A549 (cell line): Measurements from ENCODE around the gene CHTF18.

Experiments used
- BCL3 ChIP-seq: fragments of >200 bp; sonication (Bioruptor Twin); formaldehyde crosslinking; IDR thresholded peaks from 3 replicates; pipeline ENCODE4 v1.6.1; 2016
- CHD2 ChIP-seq: fragments of 150-350 bp; IDR thresholded peaks from 2 replicates; pipeline ENCODE4 v1.6.1; 2014; ENCODE audit warnings: low read length; ENCODE audit not compliant: partially characterized antibody
- EP300 ChIP-seq, 2 experiments: fragments of >200 bp; sonication (Bioruptor Twin); formaldehyde crosslinking; IDR thresholded peaks; 2 replicates in 1 of 2; 3 replicates in 1 of 2; pipeline ENCODE4 v1.6.1; 2016 to 2017
- FOSL2 ChIP-seq, 2 experiments: fragments of 450-650 bp in 1 of 2; fragments of >200 bp in 1 of 2; sonication (Bioruptor Twin) in 1 of 2; formaldehyde crosslinking; IDR thresholded peaks; 2 replicates each; pipeline versions ENCODE4 v1.5.0 to v1.6.1; 2016 to 2020; ENCODE audit warnings: mild to moderate bottlenecking in 1 of 2, moderate library complexity in 1 of 2
- POLR2A ChIP-seq: IDR thresholded peaks from 2 replicates; pipeline ENCODE4 v1.6.1; 2012; ENCODE audit warnings: mild to moderate bottlenecking, low read length
- POLR2AphosphoS2 ChIP-seq: conservative IDR thresholded peaks from 2 replicates; pipeline ENCODE4 v1.6.1; 2012; ENCODE audit warnings: low read length, improper control_type of control experiment, inconsistent platforms
- RNF2 ChIP-seq: fragments of 200-600 bp; sonication (generic); IDR thresholded peaks from 2 replicates; pipeline ENCODE4 v1.6.1; 2016; ENCODE audit warnings: low read depth, mild to moderate bottlenecking, antibody characterized with exemption, moderate library complexity, borderline replicate concordance
- SMC3 ChIP-seq: fragments of >200 bp; sonication (Bioruptor Twin); formaldehyde crosslinking; IDR thresholded peaks from 3 replicates; pipeline ENCODE4 v1.6.1; 2018; ENCODE audit warnings: inconsistent platforms
- TF ChIP-seq, protein P1 (sequence below): fragments of >200 bp; sonication (Bioruptor Twin); formaldehyde crosslinking; IDR thresholded peaks from 3 replicates; pipeline ENCODE4 v1.5.1; 2016
- TF ChIP-seq, protein P2 (sequence below): fragments of 450-650 bp; IDR thresholded peaks from 2 replicates; pipeline ENCODE4 v1.6.1; 2014; ENCODE audit warnings: antibody characterized with exemption
- TF ChIP-seq, protein P3 (sequence below): IDR thresholded peaks from 2 replicates; pipeline ENCODE4 v1.6.1; 2012

GRCh38 chr16:787978-788398 lies 432 bp upstream of the CHTF18 start, which contains the start of gene RPUSD1:
- TF ChIP-seq, protein P1, sequence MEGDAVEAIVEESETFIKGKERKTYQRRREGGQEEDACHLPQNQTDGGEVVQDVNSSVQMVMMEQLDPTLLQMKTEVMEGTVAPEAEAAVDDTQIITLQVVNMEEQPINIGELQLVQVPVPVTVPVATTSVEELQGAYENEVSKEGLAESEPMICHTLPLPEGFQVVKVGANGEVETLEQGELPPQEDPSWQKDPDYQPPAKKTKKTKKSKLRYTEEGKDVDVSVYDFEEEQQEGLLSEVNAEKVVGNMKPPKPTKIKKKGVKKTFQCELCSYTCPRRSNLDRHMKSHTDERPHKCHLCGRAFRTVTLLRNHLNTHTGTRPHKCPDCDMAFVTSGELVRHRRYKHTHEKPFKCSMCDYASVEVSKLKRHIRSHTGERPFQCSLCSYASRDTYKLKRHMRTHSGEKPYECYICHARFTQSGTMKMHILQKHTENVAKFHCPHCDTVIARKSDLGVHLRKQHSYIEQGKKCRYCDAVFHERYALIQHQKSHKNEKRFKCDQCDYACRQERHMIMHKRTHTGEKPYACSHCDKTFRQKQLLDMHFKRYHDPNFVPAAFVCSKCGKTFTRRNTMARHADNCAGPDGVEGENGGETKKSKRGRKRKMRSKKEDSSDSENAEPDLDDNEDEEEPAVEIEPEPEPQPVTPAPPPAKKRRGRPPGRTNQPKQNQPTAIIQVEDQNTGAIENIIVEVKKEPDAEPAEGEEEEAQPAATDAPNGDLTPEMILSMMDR = no peak
- TF ChIP-seq, protein P2, sequence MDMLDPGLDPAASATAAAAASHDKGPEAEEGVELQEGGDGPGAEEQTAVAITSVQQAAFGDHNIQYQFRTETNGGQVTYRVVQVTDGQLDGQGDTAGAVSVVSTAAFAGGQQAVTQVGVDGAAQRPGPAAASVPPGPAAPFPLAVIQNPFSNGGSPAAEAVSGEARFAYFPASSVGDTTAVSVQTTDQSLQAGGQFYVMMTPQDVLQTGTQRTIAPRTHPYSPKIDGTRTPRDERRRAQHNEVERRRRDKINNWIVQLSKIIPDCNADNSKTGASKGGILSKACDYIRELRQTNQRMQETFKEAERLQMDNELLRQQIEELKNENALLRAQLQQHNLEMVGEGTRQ = no peak
- TF ChIP-seq RNF2 (no peak), EP300 (IDR thresholded peaks at IDR 0.05) (no peak), BCL3 (no peak), POLR2A (peak; percentile 52; the same call in 1 of the 2 replicates), POLR2AphosphoS2 (no peak), CHD2 (no peak), FOSL2 (IDR thresholded peaks at IDR 0.05) (no peak), FOSL2 (CRISPR knock-in tag; IDR thresholded peaks at IDR 0.05) (no peak), SMC3 (no peak)
- TF ChIP-seq, protein P3, sequence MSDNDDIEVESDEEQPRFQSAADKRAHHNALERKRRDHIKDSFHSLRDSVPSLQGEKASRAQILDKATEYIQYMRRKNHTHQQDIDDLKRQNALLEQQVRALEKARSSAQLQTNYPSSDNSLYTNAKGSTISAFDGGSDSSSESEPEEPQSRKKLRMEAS = no peak; the same call in 1 of the 2 replicates
